ENCODE data around the gene PRUNE1.

PRUNE1 gene

DNA sequence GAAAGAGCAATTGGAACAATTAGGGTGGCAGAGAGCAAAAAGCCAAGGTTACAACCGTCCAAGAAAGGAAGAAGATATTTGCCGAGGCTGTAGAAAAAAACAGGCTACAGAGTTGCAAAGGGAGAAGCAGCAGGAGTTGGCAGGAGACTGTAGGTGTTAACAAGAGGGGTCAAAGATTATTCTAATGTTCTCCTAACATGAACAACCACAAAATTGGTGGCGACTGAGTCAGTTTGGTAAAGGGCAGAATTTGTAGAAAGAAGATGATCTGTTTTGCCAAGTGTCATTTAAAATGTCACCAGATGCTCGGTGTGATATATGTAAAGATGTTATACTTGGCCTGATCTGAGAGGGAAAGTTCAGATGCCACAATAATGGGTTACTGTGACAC lies 401 bp upstream of the PRUNE1 start:
- no peak for DNase-seq

- DNase-seq = no peak
These were observed 948 bp downstream of the PRUNE1 start for GRCh38 chr1:151009206-151009587.

GRCh38 chr1:151009674-151010345 lies 1.6 kb downstream of the PRUNE1 start:
- DNase-seq = no peak

GRCh38 chr1:151010346-151010726 lies 2.1 kb downstream of the PRUNE1 start:
- DNase-seq = no peak

DNA sequence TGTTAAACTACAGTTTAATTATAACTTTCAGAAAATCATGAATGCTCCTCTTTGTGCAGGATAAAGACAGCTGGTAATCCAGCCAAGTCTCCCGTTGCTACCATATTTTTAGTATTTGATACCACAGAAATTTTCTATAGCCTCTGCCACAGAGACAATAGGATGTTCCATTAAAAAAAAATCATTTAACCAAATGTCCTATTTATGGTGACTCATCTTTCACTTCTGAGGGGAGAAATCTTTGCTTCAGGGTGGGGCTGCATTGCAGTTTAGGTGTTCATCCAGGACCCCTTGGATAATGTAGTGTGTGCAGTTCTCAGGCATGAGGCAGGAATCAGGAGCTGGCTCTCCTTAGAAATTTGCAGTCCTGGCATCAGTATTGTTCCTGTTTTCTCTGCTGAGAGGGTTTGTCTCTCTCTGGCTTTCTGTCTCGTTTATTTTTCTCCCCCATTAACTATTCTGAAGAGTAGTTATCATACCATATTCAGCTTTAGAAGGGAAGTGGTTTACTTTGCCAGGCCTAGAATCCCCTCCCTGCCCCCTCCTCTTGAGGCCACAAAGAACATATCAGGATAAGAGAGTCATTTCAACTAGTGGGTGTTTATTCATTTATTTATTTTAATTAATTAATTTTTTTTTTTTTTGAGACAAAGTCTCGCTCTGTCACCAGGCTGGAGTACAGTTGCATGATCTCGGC lies 3.1 kb downstream of the PRUNE1 start:
- no peak for DNase-seq

DNA sequence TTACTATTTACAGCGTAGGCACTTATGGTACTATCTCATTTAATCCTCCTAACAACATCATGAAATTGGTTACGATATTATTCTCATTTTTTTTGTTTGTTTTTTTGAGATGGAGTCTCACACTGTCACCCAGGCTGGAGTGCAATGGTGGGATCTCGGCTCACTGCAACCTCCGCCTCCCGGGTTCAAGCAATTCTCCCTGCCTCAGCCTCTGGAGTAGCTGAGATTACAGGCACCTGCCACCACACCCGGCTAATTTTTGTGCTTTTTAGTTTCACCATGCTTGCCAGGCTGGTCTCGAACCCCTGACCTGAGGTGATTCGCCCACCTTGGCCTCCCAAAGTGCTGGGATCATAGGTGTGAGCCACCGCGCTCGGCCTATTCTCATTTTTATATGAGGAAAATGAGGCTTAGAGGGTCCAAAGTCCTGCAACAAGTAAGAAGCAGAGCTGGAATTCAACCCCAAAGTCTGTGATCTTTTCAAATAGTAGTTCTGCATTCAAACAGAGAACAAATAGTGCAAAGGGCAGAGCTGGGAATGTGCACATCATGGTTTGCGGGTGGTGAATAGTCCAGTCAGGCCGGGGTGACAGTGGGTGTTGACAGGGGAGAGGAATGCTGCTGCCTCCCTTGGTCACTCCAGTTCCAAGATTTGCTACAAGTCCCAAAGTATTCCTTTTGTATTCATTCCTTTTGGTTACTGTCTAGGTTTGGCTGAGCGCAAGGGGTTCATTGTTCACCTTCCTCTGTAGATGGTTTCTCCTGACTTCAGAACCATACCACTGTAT lies 4.6 kb downstream of the PRUNE1 start:
- DNase-seq = no peak

DNA sequence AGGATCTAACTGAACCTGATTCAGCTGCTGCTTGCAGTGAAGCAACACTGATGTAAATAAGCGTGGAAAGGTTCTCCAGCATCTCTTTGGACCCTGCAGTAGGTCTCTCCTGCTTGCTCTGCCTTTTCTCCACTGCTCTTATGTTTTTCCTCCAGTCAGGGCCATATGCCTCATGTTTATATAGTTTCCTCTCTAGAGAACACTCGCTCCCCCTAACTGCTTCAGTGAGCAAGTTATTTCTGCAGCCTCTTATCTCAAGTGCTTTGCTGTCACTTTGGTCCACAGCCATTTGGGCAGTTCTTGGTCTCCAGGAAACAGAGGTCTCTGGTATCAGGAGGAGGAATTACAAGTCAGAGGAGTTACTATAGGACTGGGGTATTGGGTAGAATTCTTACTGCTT lies 5.3 kb downstream of the PRUNE1 start:
- peak; percentile 16 for DNase-seq

DNA sequence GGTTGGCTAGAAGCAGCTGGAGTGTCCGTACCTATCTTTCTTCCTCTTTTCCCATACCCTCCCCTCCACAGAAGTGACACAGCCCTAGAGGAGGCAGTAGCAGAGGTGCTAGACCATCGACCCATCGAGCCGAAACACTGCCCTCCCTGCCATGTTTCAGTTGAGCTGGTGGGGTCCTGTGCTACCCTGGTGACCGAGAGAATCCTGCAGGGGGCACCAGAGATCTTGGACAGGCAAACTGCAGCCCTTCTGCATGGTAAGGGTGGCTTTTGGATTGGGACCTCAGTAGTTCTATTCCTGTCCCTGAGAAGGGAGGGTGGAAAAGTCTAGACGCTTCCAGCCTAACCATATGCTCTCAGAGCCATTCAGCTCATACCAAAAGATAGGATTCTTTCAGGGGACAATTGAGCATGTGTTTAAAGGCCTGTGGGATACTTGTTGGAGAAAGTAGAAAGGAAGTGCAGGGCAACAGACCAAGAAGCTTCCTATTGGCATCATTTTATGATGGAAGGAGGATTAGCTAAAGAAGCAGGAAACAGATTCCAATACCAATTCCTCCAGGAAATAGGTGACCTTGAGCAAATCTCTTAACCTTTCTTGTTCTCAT lies 16.4 kb downstream of the PRUNE1 start:
- peak; percentile 22 for DNase-seq

GRCh38 chr1:151026460-151026859 lies 18.2 kb downstream of the PRUNE1 start:
- DNase-seq = no peak

DNA sequence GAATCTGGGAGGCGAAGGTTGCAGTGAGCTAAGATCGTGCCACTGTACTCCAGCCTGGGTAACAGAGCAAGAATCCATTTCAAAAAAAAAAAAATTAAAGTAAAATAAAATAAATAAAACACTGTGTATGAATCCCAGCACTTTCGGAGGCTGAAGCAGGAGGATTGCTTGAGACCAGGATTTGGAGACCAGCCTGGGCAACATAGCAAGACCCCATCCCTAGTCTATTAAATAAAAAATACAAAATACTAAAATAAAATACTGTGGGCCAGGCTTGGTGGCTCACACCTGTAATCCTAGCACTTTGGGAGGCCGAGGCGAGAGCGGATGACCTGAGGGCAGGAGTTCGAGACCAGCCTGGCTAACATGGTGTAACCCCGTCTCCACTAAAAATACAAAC lies 23.9 kb downstream of the PRUNE1 start:
- no peak for DNase-seq

- DNase-seq = no peak
These were observed 26.9 kb downstream of the PRUNE1 start for GRCh38 chr1:151035167-151035566.

GRCh38 chr1:151036356-151036755 lies 28.1 kb downstream of the PRUNE1 start, which contains the start of gene BNIPL:
TSS of gene BNIPL (plus strand) at chr1:151036586. CDS start at chr1:151036726, 140 bp downstream.
- no peak for DNase-seq

- no peak for DNase-seq
These were observed 28.8 kb downstream of the PRUNE1 start for GRCh38 chr1:151037032-151037431.

DNA sequence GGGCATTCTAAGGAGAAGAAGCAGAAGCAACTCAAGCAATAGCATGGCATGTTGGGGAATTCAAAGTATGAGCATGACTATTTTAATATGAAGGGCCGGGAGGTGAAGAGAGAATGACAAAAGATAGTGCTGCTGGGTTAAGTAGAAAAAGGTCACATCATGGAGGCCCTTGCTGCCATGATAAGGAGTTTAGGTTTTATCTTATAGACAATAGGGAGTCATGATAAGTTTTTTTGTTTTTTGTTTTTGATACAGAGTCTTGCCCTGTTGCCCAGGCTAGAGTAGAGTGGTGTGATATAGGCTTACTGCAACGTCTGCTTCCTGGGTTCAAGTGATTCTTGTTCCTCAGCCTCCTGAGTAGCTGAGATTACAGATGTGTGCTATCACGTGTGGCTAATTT lies 31.3 kb downstream of the PRUNE1 start:
- no peak for DNase-seq

- no peak for DNase-seq
These were observed 34.9 kb downstream of the PRUNE1 start for GRCh38 chr1:151043163-151043562.

- DNase-seq = no peak
These were observed 39.3 kb downstream of the PRUNE1 start, which contains the start of gene C1orf56 for GRCh38 chr1:151047591-151047924. TSS of gene C1orf56 (plus strand) at chr1:151047751. CDS start at chr1:151047848, 97 bp downstream.

GRCh38 chr1:151047925-151048644 lies 39.8 kb downstream of the PRUNE1 start:
- peak; percentile 51 for DNase-seq

GRCh38 chr1:151048645-151049032 lies 40.4 kb downstream of the PRUNE1 start:
- DNase-seq = no peak

- DNase-seq = no peak
These were observed 41.2 kb downstream of the PRUNE1 start for GRCh38 chr1:151049458-151049857.

DNA sequence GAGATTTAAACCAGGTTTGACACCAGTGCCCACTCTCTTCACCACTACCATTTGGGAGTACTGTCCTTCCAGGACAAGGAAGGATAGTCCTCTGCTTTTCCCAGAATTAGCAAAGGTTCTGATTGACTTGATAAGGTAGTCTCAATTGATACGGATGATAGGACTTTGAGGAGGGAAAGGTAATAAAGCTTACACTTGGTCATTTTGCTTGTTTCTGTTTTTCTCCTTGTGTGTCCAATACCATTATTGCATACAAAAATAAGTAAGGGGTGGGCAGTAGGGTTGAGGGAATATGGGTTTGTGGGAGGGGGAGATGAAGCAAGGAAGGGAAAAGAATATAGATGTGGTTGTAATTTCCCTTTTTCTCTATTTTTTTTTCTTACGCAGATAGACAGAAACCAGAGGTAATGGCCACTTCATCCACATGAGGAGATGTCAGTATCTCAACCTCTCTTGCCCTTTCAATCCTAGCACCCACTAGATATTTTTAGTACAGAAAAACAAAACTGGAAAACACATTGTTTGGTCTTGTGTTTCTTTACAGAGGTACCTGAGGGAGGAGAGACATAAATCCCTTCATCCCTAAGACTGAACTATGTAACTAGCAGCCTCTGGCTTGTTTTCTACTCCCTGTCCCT lies 41.9 kb downstream of the PRUNE1 start:
- no peak for DNase-seq

DNA sequence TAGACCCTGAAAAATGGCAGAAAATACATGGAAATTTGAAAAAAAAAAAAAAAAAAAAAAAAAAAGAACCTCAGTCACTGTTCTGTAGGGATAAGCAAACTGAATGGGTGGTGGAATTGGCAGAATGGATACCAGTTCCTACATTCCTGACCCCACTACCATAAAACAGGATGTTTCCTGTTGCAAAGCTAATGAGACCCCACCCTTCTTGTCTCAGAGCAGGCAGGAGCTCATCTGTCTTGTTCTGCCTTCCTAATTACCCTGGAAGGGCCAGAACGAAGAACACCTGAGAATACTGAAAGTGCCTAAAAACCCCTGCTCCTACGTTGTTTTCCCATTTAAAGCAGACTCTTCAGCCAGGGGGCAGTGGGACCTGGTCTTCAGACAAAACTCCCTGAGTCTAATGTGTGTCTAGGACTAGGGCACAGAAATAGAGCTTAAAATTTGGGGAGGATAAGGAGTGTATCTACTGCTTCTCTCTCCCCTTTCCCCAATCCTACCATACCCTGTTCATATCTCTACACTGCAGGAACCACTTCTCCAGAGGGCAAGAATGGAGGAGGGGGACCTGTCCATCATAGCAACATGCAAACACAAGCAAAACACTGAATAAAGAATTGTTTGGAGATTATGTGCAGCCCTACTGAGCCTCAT lies 43.2 kb downstream of the PRUNE1 start:
- DNase-seq = no peak
